Measurements from ENCODE around the gene SAV1.

Gene SAV1

DNA sequence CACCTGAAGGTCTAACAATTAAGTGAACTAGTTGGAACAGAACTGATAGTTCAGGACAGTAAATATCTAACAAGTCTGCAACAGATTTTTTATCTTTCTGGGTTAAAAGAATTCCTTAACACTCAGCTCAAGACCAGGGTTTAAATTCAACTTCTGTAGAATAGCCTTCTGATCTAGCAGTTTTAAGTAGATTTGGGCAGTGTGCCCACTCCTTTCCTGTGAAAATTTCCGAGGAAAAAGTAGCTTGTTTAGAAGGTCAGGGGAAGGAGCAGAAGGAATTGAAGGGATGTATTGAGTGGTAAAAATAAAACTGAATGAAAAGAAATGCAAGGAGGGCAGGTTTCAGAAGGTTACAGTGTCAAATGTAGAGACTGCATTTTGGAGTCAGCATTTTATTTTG lies 62.3 kb downstream of the SAV1 start:
- DNase-seq, result no peak

DNA sequence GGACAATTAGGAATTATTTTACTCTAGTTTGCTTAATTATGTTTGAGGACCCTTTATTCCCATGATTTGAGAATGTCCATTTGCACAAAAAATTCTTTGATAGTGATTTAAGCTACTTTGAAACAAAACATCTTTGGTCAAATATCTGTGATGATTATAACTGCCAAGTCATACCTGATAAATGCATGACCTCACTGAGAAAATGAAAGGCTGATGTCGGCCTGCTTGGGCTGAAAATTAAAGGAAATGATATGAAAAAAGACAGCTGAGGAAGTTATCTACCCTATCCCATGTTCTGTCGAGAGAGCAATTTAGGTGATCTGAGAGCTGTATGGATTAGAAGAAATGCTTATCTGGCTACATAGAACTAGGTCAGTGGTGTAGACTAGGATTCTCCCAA lies 64.5 kb downstream of the SAV1 start:
- no peak for DNase-seq

GRCh38 chr14:50602035-50602434 lies 66.1 kb downstream of the SAV1 start:
- no peak for DNase-seq

- DNase-seq, result no peak
These were observed 66.7 kb downstream of the SAV1 start for GRCh38 chr14:50601394-50601793.

- no peak for DNase-seq
These were observed 67.3 kb downstream of the SAV1 start for GRCh38 chr14:50600849-50601248.

GRCh38 chr14:50599700-50600444 lies 68.2 kb downstream of the SAV1 start:
- DNase-seq, result no peak

GRCh38 chr14:50598765-50599164 lies 69.3 kb downstream of the SAV1 start:
- no peak for DNase-seq

GRCh38 chr14:50594577-50595316 lies 73.4 kb downstream of the SAV1 start:
- no peak for DNase-seq

DNA sequence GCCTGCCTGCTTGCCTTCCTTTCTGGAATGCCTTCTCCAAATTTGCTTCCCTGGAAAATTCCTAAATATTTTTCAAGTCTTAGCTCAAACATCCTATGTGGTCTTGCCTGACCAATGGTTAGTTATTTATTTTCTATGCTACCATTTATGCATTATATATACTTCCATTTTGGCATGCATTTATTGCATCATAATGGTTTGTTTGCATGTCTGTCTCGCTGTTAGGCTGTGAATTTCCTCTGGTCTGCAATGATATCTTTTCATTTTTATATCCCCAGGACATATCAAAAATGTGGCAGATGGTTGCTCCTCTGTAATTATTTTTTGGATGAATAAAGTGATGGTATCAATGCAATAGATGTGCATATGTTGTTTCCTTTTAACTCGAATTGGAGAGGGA lies 77.6 kb downstream of the SAV1 start:
- DNase-seq, result no peak
